HG02870 (cell line): ENCODE measurements around the gene GARS1.
A peak's percentile ranks its signal among the peaks of the same experiment; 100 is the strongest.
"Not testable (repeated sequence)": the region's sequence is repeated elsewhere in the genome, so short reads cannot be mapped to it uniquely, and the experiment has no call there.

ENCODE experiments used
- ATAC-seq: cut with Tn5 transposase; IDR thresholded peaks from one replicate; pipeline ENCODE4 v1.9.1; 2021; ENCODE audit warnings: mild to moderate bottlenecking, moderate library complexity; ENCODE audit not compliant: unreplicated experiment

GARS1 gene

GRCh38 chr7:30618080-30618676 lies 23.5 kb downstream of the GARS1 start:
- no peak for ATAC-seq

- no peak for ATAC-seq
These were observed 24.3 kb downstream of the GARS1 start for GRCh38 chr7:30618961-30619360.

GRCh38 chr7:30625283-30625682 lies 30.6 kb downstream of the GARS1 start:
- ATAC-seq: no peak

GRCh38 chr7:30627026-30627425 lies 32.3 kb downstream of the GARS1 start:
- ATAC-seq: no peak

- peak; percentile 75 for ATAC-seq
These were observed 36.3 kb downstream of the GARS1 start for GRCh38 chr7:30630986-30631385.

GRCh38 chr7:30633223-30633622 lies 38.5 kb downstream of the GARS1 start:
- no peak for ATAC-seq

GRCh38 chr7:30634193-30634626 lies 39.5 kb downstream of the GARS1 start:
- no peak for ATAC-seq

- no peak for ATAC-seq
These were observed 40.0 kb downstream of the GARS1 start for GRCh38 chr7:30634634-30635201.

- ATAC-seq: no peak
These were observed 41.1 kb downstream of the GARS1 start for GRCh38 chr7:30635798-30636197.

GRCh38 chr7:30642322-30642721 lies 47.6 kb downstream of the GARS1 start:
- ATAC-seq: not testable (repeated sequence)

GRCh38 chr7:30642789-30643188 lies 48.1 kb downstream of the GARS1 start:
- no peak for ATAC-seq

- ATAC-seq: no peak
These were observed 49.7 kb downstream of the GARS1 start for GRCh38 chr7:30644286-30644955.

GRCh38 chr7:30645661-30646060 lies 51.0 kb downstream of the GARS1 start:
- ATAC-seq: no peak

- no peak for ATAC-seq
These were observed 51.5 kb downstream of the GARS1 start for GRCh38 chr7:30646154-30646553.

GRCh38 chr7:30647589-30648364 lies 53.1 kb downstream of the GARS1 start:
- ATAC-seq: no peak

GRCh38 chr7:30648744-30649540 lies 54.3 kb downstream of the GARS1 start:
- no peak for ATAC-seq

GRCh38 chr7:30649717-30650420 lies 55.2 kb downstream of the GARS1 start:
- ATAC-seq: no peak

- no peak for ATAC-seq
These were observed 55.7 kb downstream of the GARS1 start for GRCh38 chr7:30650421-30650808.

GRCh38 chr7:30652132-30652531 lies 57.5 kb downstream of the GARS1 start:
- ATAC-seq: no peak
